ENCODE results near the gene TLCD2.

TLCD2 gene

GRCh38 chr17:1709971-1710806 lies at the start of gene TLCD2:
TLCD2 (minus strand) TSS chr17:1710377; CDS start chr17:1710242, 135 bp downstream.
- Histone ChIP-seq H3K4me3 (ENCODE audit: low read length) (peak within 1 kb of the TSS; percentile 60), H3K4me1 (ENCODE audit: control insufficient read depth, low read depth, low read length) (peaks cover 9% of the 10 kb centered on the region), H3K27me3 (ENCODE audit: control insufficient read depth, insufficient read depth, low read length) (peaks cover 25% of the 10 kb centered on the region), H3K9me3 (ENCODE audit: control insufficient read depth, low read depth, low read length) (no peaks in the 10 kb centered on the region), H3K9ac (ENCODE audit: low read length) (peak within 1 kb of the TSS; percentile 10), H3K27ac (ENCODE audit: low read length) (no peak within 1 kb of the TSS), H3K36me3 (ENCODE audit: control insufficient read depth, low read depth, low read length) (no peaks in the 10 kb centered on the region)

- H3K4me3 ChIP-seq (ENCODE audit: low read length) = no peak overlapping the region
- H3K27me3 ChIP-seq (ENCODE audit: control insufficient read depth, insufficient read depth, low read length) = no peaks in the 10 kb centered on the region
- H3K9ac ChIP-seq (ENCODE audit: low read length) = no peak overlapping the region
- no peaks in the 10 kb centered on the region for H3K9me3 ChIP-seq (ENCODE audit: control insufficient read depth, low read depth, low read length)
- H3K27ac ChIP-seq (ENCODE audit: low read length) = no peak overlapping the region
- peaks cover 22% of the 10 kb centered on the region for H3K4me1 ChIP-seq (ENCODE audit: control insufficient read depth, low read depth, low read length)
- H3K36me3 ChIP-seq (ENCODE audit: control insufficient read depth, low read depth, low read length) = no peaks in the 10 kb centered on the region
Observed at GRCh38 chr17:1759529-1759928, 49.4 kb upstream of the TLCD2 start.

- Histone ChIP-seq H3K27ac (ENCODE audit: low read length) (no peak overlapping the region), H3K9me3 (ENCODE audit: control insufficient read depth, low read depth, low read length) (no peaks in the 10 kb centered on the region), H3K9ac (ENCODE audit: low read length) (no peak overlapping the region), H3K27me3 (ENCODE audit: control insufficient read depth, insufficient read depth, low read length) (no peaks in the 10 kb centered on the region), H3K4me3 (ENCODE audit: low read length) (no peak overlapping the region), H3K4me1 (ENCODE audit: control insufficient read depth, low read depth, low read length) (peaks cover 20% of the 10 kb centered on the region), H3K36me3 (ENCODE audit: control insufficient read depth, low read depth, low read length) (no peaks in the 10 kb centered on the region)
Observed at GRCh38 chr17:1758807-1759206, 48.6 kb upstream of the TLCD2 start.

- Histone ChIP-seq H3K4me3 (ENCODE audit: low read length) (no peak overlapping the region), H3K9me3 (ENCODE audit: control insufficient read depth, low read depth, low read length) (no peaks in the 10 kb centered on the region), H3K27ac (ENCODE audit: low read length) (no peak overlapping the region), H3K9ac (ENCODE audit: low read length) (no peak overlapping the region), H3K36me3 (ENCODE audit: control insufficient read depth, low read depth, low read length) (no peaks in the 10 kb centered on the region), H3K27me3 (ENCODE audit: control insufficient read depth, insufficient read depth, low read length) (no peaks in the 10 kb centered on the region), H3K4me1 (ENCODE audit: control insufficient read depth, low read depth, low read length) (no peaks in the 10 kb centered on the region)
Observed at GRCh38 chr17:1755827-1756262, 45.7 kb upstream of the TLCD2 start.

- Histone ChIP-seq H3K4me3 (ENCODE audit: low read length) (no peak overlapping the region), H3K36me3 (ENCODE audit: control insufficient read depth, low read depth, low read length) (no peaks in the 10 kb centered on the region), H3K4me1 (ENCODE audit: control insufficient read depth, low read depth, low read length) (no peaks in the 10 kb centered on the region), H3K27me3 (ENCODE audit: control insufficient read depth, insufficient read depth, low read length) (no peaks in the 10 kb centered on the region), H3K27ac (ENCODE audit: low read length) (no peak overlapping the region), H3K9ac (ENCODE audit: low read length) (no peak overlapping the region), H3K9me3 (ENCODE audit: control insufficient read depth, low read depth, low read length) (no peaks in the 10 kb centered on the region)
Observed at GRCh38 chr17:1755252-1755826, 45.2 kb upstream of the TLCD2 start.

- H3K27ac ChIP-seq (ENCODE audit: low read length) = no peak overlapping the region
- H3K4me1 ChIP-seq (ENCODE audit: control insufficient read depth, low read depth, low read length) = no peaks in the 10 kb centered on the region
- H3K27me3 ChIP-seq (ENCODE audit: control insufficient read depth, insufficient read depth, low read length) = no peaks in the 10 kb centered on the region
- H3K36me3 ChIP-seq (ENCODE audit: control insufficient read depth, low read depth, low read length) = no peaks in the 10 kb centered on the region
- no peak overlapping the region for H3K4me3 ChIP-seq (ENCODE audit: low read length)
- no peak overlapping the region for H3K9ac ChIP-seq (ENCODE audit: low read length)
- H3K9me3 ChIP-seq (ENCODE audit: control insufficient read depth, low read depth, low read length) = no peaks in the 10 kb centered on the region
Observed at GRCh38 chr17:1754430-1755112, 44.4 kb upstream of the TLCD2 start.

GRCh38 chr17:1753767-1754429 lies 43.7 kb upstream of the TLCD2 start:
- Histone ChIP-seq H3K36me3 (ENCODE audit: control insufficient read depth, low read depth, low read length) (no peaks in the 10 kb centered on the region), H3K27me3 (ENCODE audit: control insufficient read depth, insufficient read depth, low read length) (no peaks in the 10 kb centered on the region), H3K9me3 (ENCODE audit: control insufficient read depth, low read depth, low read length) (no peaks in the 10 kb centered on the region), H3K4me3 (ENCODE audit: low read length) (no peak overlapping the region), H3K4me1 (ENCODE audit: control insufficient read depth, low read depth, low read length) (no peaks in the 10 kb centered on the region), H3K9ac (ENCODE audit: low read length) (no peak overlapping the region), H3K27ac (ENCODE audit: low read length) (no peak overlapping the region)

- Histone ChIP-seq H3K4me3 (ENCODE audit: low read length) (no peak overlapping the region), H3K27ac (ENCODE audit: low read length) (no peak overlapping the region), H3K9ac (ENCODE audit: low read length) (no peak overlapping the region)
Observed at GRCh38 chr17:1752425-1753262, 42.5 kb upstream of the TLCD2 start.

GRCh38 chr17:1750628-1751027 lies 40.5 kb upstream of the TLCD2 start:
- Histone ChIP-seq H3K9me3 (ENCODE audit: control insufficient read depth, low read depth, low read length) (no peaks in the 10 kb centered on the region), H3K4me3 (ENCODE audit: low read length) (no peak overlapping the region), H3K9ac (ENCODE audit: low read length) (no peak overlapping the region), H3K36me3 (ENCODE audit: control insufficient read depth, low read depth, low read length) (no peaks in the 10 kb centered on the region), H3K27me3 (ENCODE audit: control insufficient read depth, insufficient read depth, low read length) (no peaks in the 10 kb centered on the region), H3K4me1 (ENCODE audit: control insufficient read depth, low read depth, low read length) (no peaks in the 10 kb centered on the region), H3K27ac (ENCODE audit: low read length) (no peak overlapping the region)

More at GRCh38 chr17:1752425-1753262, 42.5 kb upstream of the TLCD2 start:
- no peaks in the 10 kb centered on the region for H3K27me3 ChIP-seq (ENCODE audit: control insufficient read depth, insufficient read depth, low read length)
- H3K36me3 ChIP-seq (ENCODE audit: control insufficient read depth, low read depth, low read length) = no peaks in the 10 kb centered on the region
- no peaks in the 10 kb centered on the region for H3K4me1 ChIP-seq (ENCODE audit: control insufficient read depth, low read depth, low read length)
- no peaks in the 10 kb centered on the region for H3K9me3 ChIP-seq (ENCODE audit: control insufficient read depth, low read depth, low read length)

- no peak overlapping the region for H3K4me3 ChIP-seq (ENCODE audit: low read length)
- no peak overlapping the region for H3K9ac ChIP-seq (ENCODE audit: low read length)
- no peaks in the 10 kb centered on the region for H3K4me1 ChIP-seq (ENCODE audit: control insufficient read depth, low read depth, low read length)
- no peaks in the 10 kb centered on the region for H3K9me3 ChIP-seq (ENCODE audit: control insufficient read depth, low read depth, low read length)
- H3K27me3 ChIP-seq (ENCODE audit: control insufficient read depth, insufficient read depth, low read length) = no peaks in the 10 kb centered on the region
- H3K27ac ChIP-seq (ENCODE audit: low read length) = no peak overlapping the region
- no peaks in the 10 kb centered on the region for H3K36me3 ChIP-seq (ENCODE audit: control insufficient read depth, low read depth, low read length)
Observed at GRCh38 chr17:1746975-1747543, 36.9 kb upstream of the TLCD2 start.
